NB4 (cell line): ENCODE measurements around the gene NFATC1.

Experiments
- DNase-seq: peaks from one replicate; pipeline ENCODE4 v3.0.0; 2010; ENCODE audit warnings: low read depth
- H3K4me3 ChIP-seq: one replicate; pipeline ENCODE4 v1.5.1; 2011; ENCODE audit warnings: mild to moderate bottlenecking, low read depth, low read length, moderate library complexity
- MAX ChIP-seq: IDR thresholded peaks from 2 replicates; pipeline ENCODE4 v1.6.1; 2011; ENCODE audit warnings: low read depth, low read length
- MYC ChIP-seq: IDR thresholded peaks from 2 replicates; pipeline ENCODE4 v1.6.1; 2011; ENCODE audit warnings: low read depth, low read length
- POLR2A ChIP-seq: IDR thresholded peaks from 2 replicates; pipeline ENCODE4 v1.6.1; 2011; ENCODE audit warnings: mild to moderate bottlenecking; ENCODE audit not compliant: insufficient read length; ENCODE audit errors: extremely low read depth
- TF ChIP-seq, protein P1 (sequence below): IDR thresholded peaks from one replicate; pipeline ENCODE4 v1.5.1; 2012; ENCODE audit warnings: low read depth, low read length

Gene NFATC1

GRCh38 chr18:79545255-79545654 lies 149.5 kb downstream of the NFATC1 start:
- H3K4me3 ChIP-seq = no peak overlapping the region
- TF ChIP-seq MYC = no peak
- DNase-seq = no peak

DNA sequence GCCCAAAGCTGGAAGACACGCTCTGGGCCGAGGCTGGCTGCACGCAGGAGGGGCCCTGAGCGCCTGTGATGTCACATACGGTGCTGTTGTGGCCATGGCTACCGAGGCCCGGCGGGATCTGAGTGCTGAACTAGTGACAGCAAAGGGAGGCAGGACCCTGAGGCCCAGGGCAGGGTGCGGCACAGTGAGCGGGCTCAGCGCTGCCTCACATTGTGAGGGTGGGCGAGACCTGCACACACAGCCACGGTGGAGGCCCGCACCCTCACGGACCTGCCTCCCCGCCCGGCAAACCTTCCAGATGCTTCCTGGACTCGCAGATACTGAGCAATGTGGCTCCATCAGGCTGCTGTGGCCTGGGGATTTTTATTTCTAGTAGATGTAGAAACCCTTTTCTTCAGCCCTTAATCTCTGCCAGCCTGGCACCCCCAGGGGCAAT lies 150.0 kb downstream of the NFATC1 start:
- no peak overlapping the region for H3K4me3 ChIP-seq
- DNase-seq = no peak
- TF ChIP-seq, protein P1, sequence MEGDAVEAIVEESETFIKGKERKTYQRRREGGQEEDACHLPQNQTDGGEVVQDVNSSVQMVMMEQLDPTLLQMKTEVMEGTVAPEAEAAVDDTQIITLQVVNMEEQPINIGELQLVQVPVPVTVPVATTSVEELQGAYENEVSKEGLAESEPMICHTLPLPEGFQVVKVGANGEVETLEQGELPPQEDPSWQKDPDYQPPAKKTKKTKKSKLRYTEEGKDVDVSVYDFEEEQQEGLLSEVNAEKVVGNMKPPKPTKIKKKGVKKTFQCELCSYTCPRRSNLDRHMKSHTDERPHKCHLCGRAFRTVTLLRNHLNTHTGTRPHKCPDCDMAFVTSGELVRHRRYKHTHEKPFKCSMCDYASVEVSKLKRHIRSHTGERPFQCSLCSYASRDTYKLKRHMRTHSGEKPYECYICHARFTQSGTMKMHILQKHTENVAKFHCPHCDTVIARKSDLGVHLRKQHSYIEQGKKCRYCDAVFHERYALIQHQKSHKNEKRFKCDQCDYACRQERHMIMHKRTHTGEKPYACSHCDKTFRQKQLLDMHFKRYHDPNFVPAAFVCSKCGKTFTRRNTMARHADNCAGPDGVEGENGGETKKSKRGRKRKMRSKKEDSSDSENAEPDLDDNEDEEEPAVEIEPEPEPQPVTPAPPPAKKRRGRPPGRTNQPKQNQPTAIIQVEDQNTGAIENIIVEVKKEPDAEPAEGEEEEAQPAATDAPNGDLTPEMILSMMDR = no peak
- TF ChIP-seq MAX (no peak), MYC (no peak), POLR2A (no peak)

DNA sequence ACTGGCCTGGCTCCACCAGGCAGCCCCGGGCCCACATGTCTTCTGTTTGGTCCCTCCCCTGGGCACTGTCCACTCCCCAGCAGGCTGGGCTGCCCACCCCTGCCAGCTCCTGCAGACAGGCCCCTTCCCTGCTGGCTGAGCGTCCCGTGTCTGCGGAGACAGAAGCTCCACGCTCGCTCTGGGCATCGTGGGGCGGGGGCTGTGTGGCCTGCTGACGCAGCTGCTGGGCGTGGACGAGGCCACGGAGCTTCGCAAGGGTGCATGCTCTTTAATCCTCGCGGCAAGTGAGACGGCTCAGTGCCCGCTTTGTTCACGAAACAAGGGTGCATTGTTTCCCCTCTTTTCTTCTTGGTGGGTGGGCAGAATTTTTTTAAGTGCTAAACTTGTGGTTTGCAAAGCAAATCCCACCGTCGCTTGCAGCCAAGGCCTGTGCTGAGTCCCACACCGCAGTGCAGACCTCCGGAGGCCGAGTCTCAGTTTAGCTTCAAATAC lies 151.1 kb downstream of the NFATC1 start:
- DNase-seq = no peak
- TF ChIP-seq, protein P1 = no peak
- no peak overlapping the region for H3K4me3 ChIP-seq

DNA sequence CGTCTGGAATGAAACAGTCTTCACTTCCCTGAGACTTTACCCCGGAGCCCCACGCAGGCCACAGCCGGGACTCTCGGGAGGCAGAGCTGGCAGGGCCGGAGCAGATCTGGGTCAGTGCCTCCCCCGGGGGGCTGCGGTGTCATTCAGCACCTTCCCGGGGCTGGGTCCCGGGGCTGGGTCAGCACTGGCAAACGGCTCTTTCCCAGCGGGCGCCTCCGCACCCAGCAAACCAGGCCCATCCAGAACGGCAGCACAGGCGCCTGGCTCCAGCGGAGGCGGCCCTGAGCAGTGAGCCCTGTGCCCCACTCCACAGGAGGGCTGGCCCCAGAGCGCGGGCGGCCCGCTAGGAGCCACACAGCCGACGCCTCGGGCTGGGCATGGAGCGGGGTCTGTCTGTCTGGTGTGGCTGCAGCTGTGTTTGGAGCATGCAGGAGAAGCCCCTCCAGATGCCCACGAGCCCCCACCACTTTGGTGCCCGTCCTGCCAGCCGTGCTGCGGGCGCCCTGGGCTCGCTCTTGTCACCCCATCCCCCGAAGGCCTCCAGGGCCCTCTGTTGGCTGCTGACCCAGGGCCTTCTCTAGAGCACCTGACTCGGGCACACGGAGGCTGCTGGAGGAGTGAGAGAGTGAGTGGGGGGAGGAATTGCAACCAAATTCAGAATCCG lies 151.8 kb downstream of the NFATC1 start:
- no peak overlapping the region for H3K4me3 ChIP-seq
- TF ChIP-seq, protein P1 = no peak
- TF ChIP-seq POLR2A = no peak
- DNase-seq = no peak

- TF ChIP-seq MYC = no peak
- TF ChIP-seq, protein P1 = no peak
- TF ChIP-seq MAX = no peak
- TF ChIP-seq POLR2A = no peak
- H3K4me3 ChIP-seq = no peak overlapping the region
Measured at GRCh38 chr18:79548077-79548450, 152.3 kb downstream of the NFATC1 start.

GRCh38 chr18:79548621-79548985 lies 152.9 kb downstream of the NFATC1 start:
- no peak for DNase-seq
- no peak for TF ChIP-seq MAX
- TF ChIP-seq MYC = no peak
- TF ChIP-seq, protein P1 = no peak
- no peak for TF ChIP-seq POLR2A
- H3K4me3 ChIP-seq = no peak overlapping the region

More at GRCh38 chr18:79548077-79548450, 152.3 kb downstream of the NFATC1 start:
- no peak for DNase-seq
